Endothelial cell of umbilical vein (primary cell): ENCODE results near the gene GMEB2. TPM values are rescaled to one million over a fixed set of nuclear protein-coding genes. Genes with fewer than 3 reads are reported as not detected.

Experiments
- BruUV-seq: library from RNA; stranded (reverse); fragments of 400-500 nt; replicated peaks from 2 replicates; lab custom pipeline; 2021; lab: Mats Ljungman, UMichigan
- CTCF ChIA-PET: fragments of 300-600, 350-600 bp; sonication (Branson Sonifier 250); formaldehyde crosslinking; loops from one replicate; lab custom pipeline; 2021; ENCODE audit warnings: antibody characterized with exemption, inconsistent platforms; lab: Charles Lee
- POLR2A ChIA-PET: fragments of 300-600, 350-600 bp; sonication (Branson Sonifier 250); formaldehyde crosslinking; loops from one replicate; lab custom pipeline; 2021; ENCODE audit warnings: antibody characterized with exemption, inconsistent platforms; lab: Charles Lee
- DNase-seq: peaks from one replicate; pipeline ENCODE4 v3.0.0-alpha.2; 2011; ENCODE audit warnings: low read depth, low spot score
- FAIRE-seq: peaks from 2 replicates; lab custom pipeline; 2011; peaks lifted over from hg19 to GRCh38; lab: Jason Lieb, UNC
- H2AFZ ChIP-seq: 2 replicates; pipeline ENCODE4 v1.6.0; 2012; ENCODE audit warnings: low read depth, low read length, control low read depth, inconsistent platforms
- H3K27ac ChIP-seq: 2 replicates; pipeline ENCODE4 v1.5.1; 2011; ENCODE audit warnings: low read depth, mild to moderate bottlenecking, control low read depth, low read length, moderate library complexity; ENCODE audit not compliant: insufficient read depth
- H3K27me3 ChIP-seq, 2 experiments: 2 replicates each; pipeline versions ENCODE4 v1.6.0 to v1.6.1; 2011; ENCODE audit warnings: low read length in 2 of 2, mixed read lengths in 1 of 2; ENCODE audit not compliant: control insufficient read depth in 2 of 2, insufficient read depth in 2 of 2
- H3K36me3 ChIP-seq, 2 experiments: 2 replicates in 1 of 2; 3 replicates in 1 of 2; pipeline ENCODE4 v1.5.1; 2011; ENCODE audit warnings: low read length in 2 of 2, mild to moderate bottlenecking in 1 of 2, moderate library complexity in 1 of 2; ENCODE audit not compliant: control insufficient read depth in 2 of 2, insufficient read depth in 2 of 2; ENCODE audit errors: extremely low read depth in 1 of 2
- H3K4me1 ChIP-seq: 3 replicates; pipeline ENCODE4 v1.5.1; 2011; ENCODE audit warnings: mild to moderate bottlenecking, low read length; ENCODE audit not compliant: control insufficient read depth, insufficient read depth; ENCODE audit errors: extremely low read depth
- H3K4me2 ChIP-seq: 2 replicates; pipeline ENCODE4 v1.6.1; 2011; ENCODE audit warnings: low read length, control low read depth, mixed read lengths; ENCODE audit not compliant: insufficient read depth
- H3K4me3 ChIP-seq, 3 experiments: fragments of 200-600 bp in 1 of 3; sonication (generic), shearing (Covaris generic) in 1 of 3; replicated peaks in 1 of 3; 2 replicates each; pipeline ENCODE4 v1.5.1; 2011 to 2016; ENCODE audit warnings: control low read depth in 3 of 3, low read length in 3 of 3, mild to moderate bottlenecking in 2 of 3, inconsistent platforms in 1 of 3, low read depth in 1 of 3, moderate library complexity in 1 of 3; ENCODE audit not compliant: insufficient read depth in 1 of 3
- H3K79me2 ChIP-seq: 2 replicates; pipeline ENCODE4 v1.6.0; 2012; ENCODE audit warnings: low read length, inconsistent platforms; ENCODE audit not compliant: control insufficient read depth, insufficient read depth
- H3K9ac ChIP-seq: replicated peaks from 2 replicates; pipeline ENCODE3; 2011; ENCODE audit warnings: low read length, control low read depth; ENCODE audit not compliant: insufficient read depth; ENCODE audit errors: extremely low read depth
- H3K9me1 ChIP-seq: replicated peaks from 3 replicates; pipeline ENCODE4 v1.6.0; 2011; ENCODE audit warnings: mild to moderate bottlenecking, low read length; ENCODE audit not compliant: control insufficient read depth, insufficient read depth; ENCODE audit errors: extremely low read depth
- H3K9me3 ChIP-seq: replicated peaks from 2 replicates; pipeline ENCODE4 v1.5.1; 2012; ENCODE audit warnings: low read length, inconsistent platforms; ENCODE audit not compliant: control insufficient read depth, insufficient read depth
- H4K20me1 ChIP-seq: replicated peaks from 2 replicates; pipeline ENCODE3; 2011; ENCODE audit warnings: mild to moderate bottlenecking, low read length; ENCODE audit not compliant: control insufficient read depth, insufficient read depth; ENCODE audit errors: extremely low read depth
- CTCF ChIP-seq, 2 donors: IDR thresholded peaks; 1 replicate in 1 of 2; 2 replicates in 1 of 2; pipeline ENCODE4 v1.5.1; 2011; ENCODE audit warnings: low read length in 2 of 2, mild to moderate bottlenecking in 2 of 2, moderate library complexity in 2 of 2, control low read depth in 1 of 2, inconsistent platforms in 1 of 2, low read depth in 1 of 2; ENCODE audit not compliant: insufficient read depth in 1 of 2; ENCODE audit errors: extremely low read depth in 1 of 2
- EZH2 ChIP-seq: IDR thresholded peaks from 2 replicates; pipeline ENCODE4 v1.6.1; 2012; ENCODE audit warnings: borderline replicate concordance, low read depth, mild to moderate bottlenecking, moderate library complexity, low read length, inconsistent platforms; ENCODE audit not compliant: severe bottlenecking
- FOS ChIP-seq: IDR thresholded peaks from 2 replicates; pipeline ENCODE4 v1.6.1; 2011; ENCODE audit warnings: mild to moderate bottlenecking, low read length, moderate library complexity, borderline replicate concordance; ENCODE audit not compliant: insufficient read depth
- JUN ChIP-seq: IDR thresholded peaks from 2 replicates; pipeline ENCODE4 v1.6.1; 2011; ENCODE audit warnings: borderline replicate concordance, low read depth; ENCODE audit not compliant: insufficient read length, insufficient read depth
- MYC ChIP-seq: IDR thresholded peaks from one replicate; pipeline ENCODE4 v1.6.1; 2011; ENCODE audit warnings: mild to moderate bottlenecking, low read depth, low read length
- POLR2A ChIP-seq: IDR thresholded peaks from 2 replicates; pipeline ENCODE4 v1.6.1; 2012; ENCODE audit warnings: low read depth, mild to moderate bottlenecking, control low read depth, low read length
- dilution Hi-C: fragments of 300-500 bp; cut with MboI; formaldehyde crosslinking; loops from one replicate; pipeline ENCODE4 v1.15.0; 2019; ENCODE audit warnings: low sequenced_read_pairs; ENCODE audit not compliant: extremely low pct_ligation_motif_present
- intact Hi-C: fragments of 100-400 bp; cut with micrococcal nuclease; formaldehyde crosslinking; loops from one replicate; pipeline ENCODE4 v1.10.0; 2022
- polyA plus RNA-seq, 4 experiments: library from polyadenylated mRNA; depleted of rRNA in 3 of 4; stranded (reverse) in 3 of 4; unstranded in 1 of 4; fragments of >200 nt; gene quantifications; 2 replicates each; pipeline versions ENCODE4 v1.2.1 to v1.2.3, GENCODE V29; 2011 to 2012; ENCODE audit warnings: missing spikeins in 1 of 4
- total RNA-seq: library from RNA; stranded (reverse); gene quantifications from 2 replicates; pipeline ENCODE4 v1.2.3, GENCODE V29; 2021

The GMEB2 gene
- total and polyA plus RNA-seq, 2 donors (not counting 3 experiments of a cell fraction or from before 2014, with no cell fraction given), result 12.7 to 14.1 TPM

GRCh38 chr20:63591147-63591533 lies 35.8 kb downstream of the GMEB2 start:
- Histone ChIP-seq H3K36me3 (peaks cover 0 to 43% of the 10 kb centered on the region in 2 experiments), H3K27ac (no peak overlapping the region), H3K4me2 (no peak overlapping the region), H3K79me2 (no peaks in the 10 kb centered on the region), H3K27me3 (no peaks in the 10 kb centered on the region), H3K9ac (no peak overlapping the region), H3K9me3 (no peaks in the 10 kb centered on the region), H3K4me1 (no peaks in the 10 kb centered on the region), H2AFZ (no peak overlapping the region), H3K9me1 (no peaks in the 10 kb centered on the region), H3K4me3 (no peak overlapping the region), H4K20me1 (no peaks in the 10 kb centered on the region)
- dilution Hi-C loops, result no loop called here
- DNase-seq, result no peak
- intact Hi-C loops, result loop anchor here (10.0 kb wide), 1 partner anchor 426 kb away; no protein-coding TSS in a partner anchor
- ChIA-PET POLR2A (interaction anchor here (0.7 kb wide), 1 partner anchor 436 kb away, joined by 3 read pairs; no protein-coding TSS in a partner anchor), CTCF (interaction anchor here (0.6 kb wide), 1 partner anchor 145 kb away, joined by 3 read pairs; the partner anchor contains the start of gene LIME1)
- no TSS peak for BruUV-seq
- TF ChIP-seq JUN, result no peak
- TF ChIP-seq POLR2A, result no peak
- no peak for TF ChIP-seq MYC
- TF ChIP-seq EZH2, result no peak
- TF ChIP-seq CTCF (IDR thresholded peaks at IDR 0.05; ENCODE audit: extremely low read depth in 1 of 2, insufficient read depth in 1 of 2, low read depth in 1 of 2, low read length in 2 of 2), result no peak
- no peak for TF ChIP-seq FOS
- FAIRE-seq, result no peak
